ENCODE data around the gene ZWILCH. TPM values are rescaled to one million over a fixed set of nuclear protein-coding genes. Genes with fewer than 3 reads are reported as not detected.

The ZWILCH gene
- total and polyA plus RNA-seq, 9 of the 15 experiments (the other 6 are each of a cell fraction or from before 2014, with no cell fraction given) = 32.8 to 94.2 (median 52.1) TPM

GRCh38 chr15:66588537-66588936, 83.4 kb downstream of the ZWILCH start:
- peaks cover 84% of the 10 kb centered on the region for H3K36me3 ChIP-seq (ENCODE audit: control insufficient read depth, insufficient read depth, low read length)
- H3K4me1 ChIP-seq (replicated peaks in 1 of 2; ENCODE audit: control insufficient read depth in 2 of 2, insufficient read depth in 2 of 2, low read length in 2 of 2) = peaks cover 55 to 59% of the 10 kb centered on the region in 2 experiments
- H3K9me1 ChIP-seq (ENCODE audit: control insufficient read depth, insufficient read depth, low read length) = peaks cover 39% of the 10 kb centered on the region
- H3K9me3 ChIP-seq (replicated peaks; ENCODE audit: control insufficient read depth, insufficient read depth, low read depth, low read length) = no peaks in the 10 kb centered on the region
- in situ Hi-C loops (cut with MboI) = no loop called here
- H3K4me3 ChIP-seq = no peak overlapping the region
- no TSS peak for BruUV-seq (replicated peaks)
- peak; percentile 80 for ATAC-seq
- peaks cover 91% of the 10 kb centered on the region for H3K79me2 ChIP-seq (ENCODE audit: control insufficient read depth, insufficient read depth, low read length)
- FAIRE-seq = peak; percentile 56
- 32% methylated on average over 5 of the region's 5 CpGs for WGBS (ENCODE audit: insufficient coverage, low coverage, missing lambda C conversion rate)
- intact Hi-C loops (cut with micrococcal nuclease) = loop anchor here (5.0 kb wide), 1 partner anchor 264 kb away; no protein-coding TSS in a partner anchor
- peaks cover 80% of the 10 kb centered on the region for H4K20me1 ChIP-seq (replicated peaks; ENCODE audit: control insufficient read depth, insufficient read depth, low read length)
- no peak overlapping the region for H2AFZ ChIP-seq (ENCODE audit: low read depth, low read length)
- peak; percentile 47 to 73 (median 55) for DNase-seq (ENCODE audit: extremely low read depth in 1 of 4, low spot score in 3 of 4)
- ChIA-PET POLR2A (interaction anchor here (0.5 to 0.7 kb wide), 2 partner anchors 63 to 111 kb away, joined by 3 to 4 read pairs; no protein-coding TSS in a partner anchor), CTCF (ENCODE audit: low intra/inter-chr PET ratio) (interaction anchor here (0.6 kb wide), 1 partner anchor 1160 kb away, joined by 4 read pairs; no protein-coding TSS in a partner anchor)
- H3K27me3 ChIP-seq (ENCODE audit: control insufficient read depth in 2 of 2, insufficient read depth in 2 of 2, low read length in 2 of 2) = no peaks in the 10 kb centered on the region
- peak overlapping the region in 1 of 2 experiments; percentile 7; a peak in 2 of 4 replicates for H3K9ac ChIP-seq (ENCODE audit: insufficient read depth in 1 of 2, low read depth in 2 of 2, low read length in 2 of 2)
- no peak overlapping the region for H3K27ac ChIP-seq (ENCODE audit: extremely low read depth, low read depth, low read length)
- peak overlapping the region; percentile 39; the same call in 1 of the 2 replicates for H3K4me2 ChIP-seq (ENCODE audit: insufficient read depth, low read length)
- TF ChIP-seq ZBTB33 (CRISPR knock-in tag; IDR thresholded peaks at IDR 0.05) (no peak), ATF1 (CRISPR knock-in tag; IDR thresholded peaks at IDR 0.05) (no peak), ATF1 (tag; IDR thresholded peaks at IDR 0.05) (no peak), MAZ (CRISPR knock-in tag; conservative IDR thresholded peaks at IDR 0.05 in 1 of 2, IDR thresholded peaks at IDR 0.05 in 1 of 2) (peak in 1 of 2 experiments; percentile 19; a peak in 1 of 4 replicates), ZNF778 (CRISPR knock-in tag; IDR thresholded peaks at IDR 0.05) (no peak), HEY1 (CRISPR knock-in tag; IDR thresholded peaks at IDR 0.05; ENCODE audit: borderline replicate concordance) (no peak), RAD21 (CRISPR knock-in tag; conservative IDR thresholded peaks at IDR 0.05 in 1 of 2, IDR thresholded peaks at IDR 0.05 in 1 of 2) (peak in 1 of 2 experiments; percentile 61), TAF1 (IDR thresholded peaks at IDR 0.05; ENCODE audit: control insufficient read depth, extremely low read depth, insufficient read depth, low read length, severe bottlenecking) (no peak), SREBF2 (CRISPR knock-in tag; IDR thresholded peaks at IDR 0.05) (no peak), THAP12 (CRISPR knock-in tag; IDR thresholded peaks at IDR 0.05) (no peak), BRD4 (IDR thresholded peaks at IDR 0.05) (no peak), CTBP1 (IDR thresholded peaks at IDR 0.05; ENCODE audit: borderline replicate concordance) (0 out of 2 replicates have a peak, but pooled peaks have one; percentile 10), NFYB (IDR thresholded peaks at IDR 0.05; ENCODE audit: extremely low read depth, insufficient read length) (no peak), ZNF3 (CRISPR knock-in tag; IDR thresholded peaks at IDR 0.05) (no peak), FOXK2 (conservative IDR thresholded peaks at IDR 0.05 in 1 of 2, IDR thresholded peaks at IDR 0.05 in 1 of 2; ENCODE audit: low read depth in 2 of 2) (no peak), ZC3H11A (IDR thresholded peaks at IDR 0.05; ENCODE audit: low read depth, low read length) (no peak)
